IMR-90 (cell line): Measurements from ENCODE around the gene RTL9. TPM values are rescaled to one million over a fixed set of nuclear protein-coding genes. Genes with fewer than 3 reads are reported as not detected.

Experiments
- ATAC-seq: fragments of 200-7000 bp; cut with Tn5 transposase; 2 replicates; pipeline ENCODE4 v1.9.1; 2020; ENCODE audit warnings: low read depth, mild to moderate bottlenecking, moderate library complexity
- BruUV-seq: library from RNA; stranded (reverse); fragments of 400-500 nt; replicated peaks from 2 replicates; lab custom pipeline; 2021; lab: Mats Ljungman, UMichigan
- CTCF ChIA-PET: fragments of 300-600 bp; formaldehyde crosslinking; extraction: SDS; loops from one replicate; lab custom pipeline; 2021; ENCODE audit warnings: antibody characterized with exemption; lab: Yijun Ruan, JAX
- POLR2A ChIA-PET: fragments of 300-600 bp; sonication (Branson Sonifier 250); formaldehyde crosslinking; loops from one replicate; lab custom pipeline; 2022; ENCODE audit warnings: antibody characterized with exemption; ENCODE audit not compliant: unreplicated experiment; lab: Charles Lee
- DNase-seq: peaks from one replicate; pipeline ENCODE4 v3.0.0; 2013
- H2AFZ ChIP-seq: replicated peaks from 2 replicates; pipeline ENCODE3; 2013; ENCODE audit warnings: low read length, mild to moderate bottlenecking; ENCODE audit not compliant: poor library complexity
- H2AK5ac ChIP-seq: 2 replicates; pipeline ENCODE4 v1.6.1; 2013; ENCODE audit warnings: low read depth, low read length, inconsistent platforms
- H2AK9ac ChIP-seq: replicated peaks from 2 replicates; pipeline ENCODE3; 2013; ENCODE audit warnings: mild to moderate bottlenecking, low read depth, low read length, moderate library complexity; ENCODE audit not compliant: poor library complexity
- H2BK120ac ChIP-seq: 2 replicates; pipeline ENCODE4 v1.6.1; 2013; ENCODE audit warnings: low read depth, low read length, inconsistent platforms
- H2BK15ac ChIP-seq: 3 replicates; pipeline ENCODE4 v1.6.1; 2013; ENCODE audit warnings: low read depth, low read length, inconsistent platforms
- H2BK20ac ChIP-seq: 2 replicates; pipeline ENCODE4 v1.6.1; 2013; ENCODE audit warnings: low read depth, mild to moderate bottlenecking, inconsistent platforms, low read length, moderate library complexity
- H2BK5ac ChIP-seq: 2 replicates; pipeline ENCODE4 v1.6.1; 2013; ENCODE audit warnings: mild to moderate bottlenecking, low read depth, low read length, inconsistent platforms; ENCODE audit not compliant: poor library complexity, severe bottlenecking
- H3K14ac ChIP-seq: replicated peaks from 2 replicates; pipeline ENCODE4 v1.6.1; 2013; ENCODE audit warnings: low read depth, low read length, inconsistent platforms
- H3K18ac ChIP-seq: 2 replicates; pipeline ENCODE4 v1.6.1; 2013; ENCODE audit warnings: low read depth, low read length, control low read depth
- H3K23ac ChIP-seq: 2 replicates; pipeline ENCODE4 v1.6.1; 2013; ENCODE audit warnings: low read depth, low read length, inconsistent platforms
- H3K27ac ChIP-seq: 2 replicates; pipeline ENCODE4 v1.5.1; 2013; ENCODE audit warnings: mild to moderate bottlenecking, control low read depth, low read length; ENCODE audit not compliant: insufficient read depth
- H3K27me3 ChIP-seq: 2 replicates; pipeline ENCODE4 v1.6.1; 2013; ENCODE audit warnings: low read length; ENCODE audit not compliant: control insufficient read depth, insufficient read depth
- H3K36me3 ChIP-seq: 2 replicates; pipeline ENCODE4 v1.6.1; 2013; ENCODE audit warnings: low read length, mixed read lengths; ENCODE audit not compliant: control insufficient read depth, insufficient read depth
- H3K4ac ChIP-seq: 2 replicates; pipeline ENCODE4 v1.6.1; 2013; ENCODE audit warnings: low read depth, low read length, inconsistent platforms
- H3K4me1 ChIP-seq: 2 replicates; pipeline ENCODE4 v1.6.1; 2013; ENCODE audit warnings: low read length, mixed read lengths; ENCODE audit not compliant: control insufficient read depth, insufficient read depth
- H3K4me2 ChIP-seq: 2 replicates; pipeline ENCODE4 v1.6.1; 2013; ENCODE audit warnings: low read depth, mild to moderate bottlenecking, control low read depth, low read length, moderate library complexity
- H3K4me3 ChIP-seq: 2 replicates; pipeline ENCODE4 v1.5.1; 2013; ENCODE audit warnings: low read depth, mild to moderate bottlenecking, control low read depth, low read length, moderate library complexity; ENCODE audit not compliant: insufficient read depth
- H3K56ac ChIP-seq: 2 replicates; pipeline ENCODE4 v1.6.1; 2013; ENCODE audit warnings: low read length, inconsistent platforms; ENCODE audit not compliant: insufficient read depth; ENCODE audit errors: extremely low read depth
- H3K79me1 ChIP-seq, 2 experiments: 2 replicates each; pipeline ENCODE4 v1.6.1; 2013; ENCODE audit warnings: low read length in 2 of 2, inconsistent platforms in 1 of 2, low read depth in 1 of 2
- H3K9ac ChIP-seq: 2 replicates; pipeline ENCODE4 v1.6.1; 2013; ENCODE audit warnings: low read depth, low read length, control low read depth
- H3K9me1 ChIP-seq: 2 replicates; pipeline ENCODE4 v1.6.1; 2013; ENCODE audit warnings: low read length, inconsistent platforms; ENCODE audit not compliant: insufficient read depth
- H3K9me3 ChIP-seq: 2 replicates; pipeline ENCODE4 v1.6.1; 2013; ENCODE audit warnings: low read length; ENCODE audit not compliant: control insufficient read depth, insufficient read depth
- H4K20me1 ChIP-seq: 2 replicates; pipeline ENCODE4 v1.6.1; 2013; ENCODE audit warnings: low read length, inconsistent platforms; ENCODE audit not compliant: insufficient read depth
- H4K5ac ChIP-seq: 2 replicates; pipeline ENCODE4 v1.6.1; 2013; ENCODE audit warnings: mild to moderate bottlenecking, low read depth, low read length, control low read depth
- H4K8ac ChIP-seq, 2 experiments: 2 replicates each; pipeline ENCODE4 v1.6.1; 2013; ENCODE audit warnings: low read depth in 2 of 2, low read length in 2 of 2, control low read depth in 1 of 2, inconsistent platforms in 1 of 2
- H4K91ac ChIP-seq: 2 replicates; pipeline ENCODE4 v1.6.1; 2013; ENCODE audit warnings: low read depth, low read length, inconsistent platforms; ENCODE audit not compliant: insufficient read depth
- BHLHE40 ChIP-seq: fragments of 150-350 bp; IDR thresholded peaks from 2 replicates; pipeline ENCODE4 v1.6.1; 2016; ENCODE audit warnings: mild to moderate bottlenecking, low read depth, low read length
- CEBPB ChIP-seq: IDR thresholded peaks from 2 replicates; pipeline ENCODE4 v1.6.1; 2012; ENCODE audit warnings: low read depth, low read length, improper control_type of control experiment
- CHD1 ChIP-seq: IDR thresholded peaks from 2 replicates; pipeline ENCODE4 v1.6.1; 2012; ENCODE audit warnings: low read depth, low read length, improper control_type of control experiment
- ELK1 ChIP-seq: fragments of 150-350 bp; IDR thresholded peaks from 2 replicates; pipeline ENCODE4 v1.6.1; 2016; ENCODE audit warnings: low read depth, mild to moderate bottlenecking, low read length, moderate library complexity, borderline replicate concordance
- FOS ChIP-seq: fragments of 150-350 bp; IDR thresholded peaks from 2 replicates; pipeline ENCODE4 v1.6.1; 2016; ENCODE audit warnings: low read depth, low read length
- MAFK ChIP-seq: IDR thresholded peaks from 2 replicates; pipeline ENCODE4 v1.6.1; 2012; ENCODE audit warnings: low read depth, low read length, improper control_type of control experiment
- MAZ ChIP-seq: IDR thresholded peaks from 2 replicates; pipeline ENCODE4 v1.6.1; 2012; ENCODE audit warnings: low read depth, mild to moderate bottlenecking, low read length, improper control_type of control experiment, moderate library complexity, borderline replicate concordance
- MXI1 ChIP-seq: IDR thresholded peaks from 2 replicates; pipeline ENCODE4 v1.6.1; 2012; ENCODE audit warnings: low read depth, mild to moderate bottlenecking, low read length, moderate library complexity, borderline replicate concordance
- NFE2L2 ChIP-seq: fragments of 150-350 bp; IDR thresholded peaks from 2 replicates; pipeline ENCODE4 v1.6.1; 2016; ENCODE audit warnings: low read depth, mild to moderate bottlenecking, low read length
- POLR2A ChIP-seq: IDR thresholded peaks from 2 replicates; pipeline ENCODE4 v1.6.1; 2012; ENCODE audit warnings: mild to moderate bottlenecking, low read depth, low read length
- RAD21 ChIP-seq: IDR thresholded peaks from 2 replicates; pipeline ENCODE4 v1.6.1; 2012; ENCODE audit warnings: low read length, improper control_type of control experiment
- RCOR1 ChIP-seq: IDR thresholded peaks from 2 replicates; pipeline ENCODE4 v1.6.1; 2012; ENCODE audit warnings: mild to moderate bottlenecking, low read length, improper control_type of control experiment; ENCODE audit not compliant: insufficient replicate concordance
- RFX5 ChIP-seq: IDR thresholded peaks from 2 replicates; pipeline ENCODE4 v1.8.0; 2012; ENCODE audit warnings: low read depth, mild to moderate bottlenecking, low read length, moderate library complexity
- SMC3 ChIP-seq: fragments of 150-350 bp; IDR thresholded peaks from 2 replicates; pipeline ENCODE4 v1.6.1; 2016; ENCODE audit warnings: low read depth, mild to moderate bottlenecking, antibody characterized with exemption, low read length, moderate library complexity
- WGBS, 2 experiments: methylation state at CpG; one replicate each; pipeline versions ENCODE4 v1.1.5 to v1.1.7; 2013; ENCODE audit warnings: missing lambda C conversion rate in 2 of 2; ENCODE audit not compliant: insufficient read length in 1 of 2; ENCODE audit errors: extremely low coverage in 2 of 2; 5-methylcytosine and 5-hydroxymethylcytosine counted together
- dilution Hi-C: fragments of 300-500 bp; cut with HindIII; formaldehyde crosslinking; loops from one replicate; pipeline ENCODE4 v1.14.3; 2018; ENCODE audit warnings: low sequenced_read_pairs; ENCODE audit not compliant: unreplicated experiment
- in situ Hi-C: fragments of 300-500 bp; cut with MboI; formaldehyde crosslinking; loops from 3 replicates; pipeline ENCODE4 v1.14.3; 2019; ENCODE audit warnings: low sequenced_read_pairs, inconsistent platforms, mixed read lengths
- intact Hi-C: fragments of 100-400 bp; cut with micrococcal nuclease; formaldehyde crosslinking; loops from 2 replicates; pipeline ENCODE4 v1.10.0; 2022
- polyA plus RNA-seq, 3 experiments: library from polyadenylated mRNA; depleted of rRNA; stranded (reverse); fragments of >200 nt; gene quantifications; 2 replicates each; pipeline ENCODE4 v1.2.3, GENCODE V29; 2012; ENCODE audit warnings: low replicate concordance in 1 of 3
- total RNA-seq: library from RNA; depleted of rRNA; stranded (reverse); fragments of >200 nt; gene quantifications from 2 replicates; pipeline ENCODE4 v1.2.3, GENCODE V29; 2012
- TF ChIP-seq, protein P1 (sequence below): conservative IDR thresholded peaks from 2 replicates; pipeline ENCODE4 v1.5.1; 2012; ENCODE audit warnings: mild to moderate bottlenecking, low read depth, low read length, improper control_type of control experiment
- TF ChIP-seq, protein P2 (sequence below): fragments of 150-350 bp; IDR thresholded peaks from 2 replicates; pipeline ENCODE4 v1.6.1; 2017; ENCODE audit warnings: mild to moderate bottlenecking, antibody characterized with exemption, low read length, low read depth

Gene RTL9
- total and polyA plus RNA-seq, 2 of the 4 experiments (the other 2 are of a cell fraction): 0.26 to 0.90 TPM

DNA sequence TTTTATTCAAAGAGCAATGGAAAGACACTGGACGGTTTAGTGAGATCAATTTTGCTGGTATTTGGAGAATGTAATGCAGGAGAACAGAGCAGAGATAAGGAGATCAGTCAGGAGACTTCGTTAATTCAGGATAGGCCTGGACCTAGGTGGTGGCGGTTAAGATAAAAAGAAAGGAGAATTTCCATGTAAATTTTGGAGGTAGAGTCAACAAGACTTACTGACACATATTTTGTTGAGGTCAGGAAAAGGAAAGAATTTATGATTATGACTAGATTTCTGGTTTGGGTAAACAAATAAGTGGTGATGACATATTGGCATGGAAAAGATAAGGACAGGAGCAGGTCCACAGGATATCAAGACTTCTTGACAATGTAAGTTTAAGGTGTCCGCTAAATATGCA, 31.9 kb upstream of the RTL9 start:
- POLR2A ChIA-PET: no interaction called here
- no peak overlapping the region for H2AFZ ChIP-seq

More for the DNA sequence above, 31.9 kb upstream of the RTL9 start:
- Histone ChIP-seq H3K9ac (no peak overlapping the region), H2BK5ac (no peak overlapping the region), H2AK5ac (no peak overlapping the region), H3K79me1 (no peaks in the 10 kb centered on the region), H3K4me3 (no peak overlapping the region), H3K27ac (no peak overlapping the region), H2BK20ac (no peak overlapping the region), H4K5ac (no peak overlapping the region), H4K91ac (no peak overlapping the region), H3K27me3 (no peaks in the 10 kb centered on the region), H3K56ac (no peak overlapping the region), H3K14ac (no peak overlapping the region), H3K4me1 (no peaks in the 10 kb centered on the region), H3K36me3 (no peaks in the 10 kb centered on the region), H3K4ac (no peak overlapping the region), H2BK15ac (no peak overlapping the region), H3K9me3 (peaks cover 3% of the 10 kb centered on the region; the same call in 1 of the 2 replicates), H3K18ac (no peak overlapping the region), H4K8ac (no peak overlapping the region), H2BK120ac (no peak overlapping the region), H3K9me1 (no peaks in the 10 kb centered on the region), H3K23ac (no peak overlapping the region), H2AK9ac (no peak overlapping the region), H3K4me2 (no peak overlapping the region), H4K20me1 (no peaks in the 10 kb centered on the region)
- WGBS, 2 experiments: no CpG with 5 or more reads among the region's 4 CpGs
- DNase-seq (no peak), ATAC-seq (no peak)
- in situ Hi-C loops (no loop called here), intact Hi-C loops (no loop called here), dilution Hi-C loops (no loop called here)
- TF ChIP-seq CHD1: no peak
- no peak for TF ChIP-seq RFX5
- TF ChIP-seq FOS: no peak
- no peak for TF ChIP-seq POLR2A
- TF ChIP-seq ELK1: no peak
- no peak for TF ChIP-seq CEBPB
- TF ChIP-seq BHLHE40: no peak
- TF ChIP-seq, protein P1, sequence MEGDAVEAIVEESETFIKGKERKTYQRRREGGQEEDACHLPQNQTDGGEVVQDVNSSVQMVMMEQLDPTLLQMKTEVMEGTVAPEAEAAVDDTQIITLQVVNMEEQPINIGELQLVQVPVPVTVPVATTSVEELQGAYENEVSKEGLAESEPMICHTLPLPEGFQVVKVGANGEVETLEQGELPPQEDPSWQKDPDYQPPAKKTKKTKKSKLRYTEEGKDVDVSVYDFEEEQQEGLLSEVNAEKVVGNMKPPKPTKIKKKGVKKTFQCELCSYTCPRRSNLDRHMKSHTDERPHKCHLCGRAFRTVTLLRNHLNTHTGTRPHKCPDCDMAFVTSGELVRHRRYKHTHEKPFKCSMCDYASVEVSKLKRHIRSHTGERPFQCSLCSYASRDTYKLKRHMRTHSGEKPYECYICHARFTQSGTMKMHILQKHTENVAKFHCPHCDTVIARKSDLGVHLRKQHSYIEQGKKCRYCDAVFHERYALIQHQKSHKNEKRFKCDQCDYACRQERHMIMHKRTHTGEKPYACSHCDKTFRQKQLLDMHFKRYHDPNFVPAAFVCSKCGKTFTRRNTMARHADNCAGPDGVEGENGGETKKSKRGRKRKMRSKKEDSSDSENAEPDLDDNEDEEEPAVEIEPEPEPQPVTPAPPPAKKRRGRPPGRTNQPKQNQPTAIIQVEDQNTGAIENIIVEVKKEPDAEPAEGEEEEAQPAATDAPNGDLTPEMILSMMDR: no peak
- TF ChIP-seq, protein P2, sequence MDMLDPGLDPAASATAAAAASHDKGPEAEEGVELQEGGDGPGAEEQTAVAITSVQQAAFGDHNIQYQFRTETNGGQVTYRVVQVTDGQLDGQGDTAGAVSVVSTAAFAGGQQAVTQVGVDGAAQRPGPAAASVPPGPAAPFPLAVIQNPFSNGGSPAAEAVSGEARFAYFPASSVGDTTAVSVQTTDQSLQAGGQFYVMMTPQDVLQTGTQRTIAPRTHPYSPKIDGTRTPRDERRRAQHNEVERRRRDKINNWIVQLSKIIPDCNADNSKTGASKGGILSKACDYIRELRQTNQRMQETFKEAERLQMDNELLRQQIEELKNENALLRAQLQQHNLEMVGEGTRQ: no peak
- no peak for TF ChIP-seq NFE2L2
- no peak for TF ChIP-seq MAFK
- no peak for TF ChIP-seq MAZ
- TF ChIP-seq MXI1: no peak
- no peak for TF ChIP-seq SMC3
- no peak for TF ChIP-seq RCOR1
- TF ChIP-seq RAD21: no peak
- CTCF ChIA-PET: no interaction called here
- BruUV-seq: no TSS peak
